RWPE2 (cell line): Measurements from ENCODE around the gene FAM171A2.
A peak's percentile ranks its signal among the peaks of the same experiment; 100 is the strongest.

Experiments used
- ATAC-seq: fragments of 200-7000 bp; cut with Tn5 transposase; 3 replicates; pipeline ENCODE4 v1.9.1; 2021; ENCODE audit warnings: low read depth
- DNase-seq: peaks from one replicate; pipeline ENCODE4 v3.0.0-alpha.2; 2020; ENCODE audit warnings: low spot score
- H3K27ac ChIP-seq: fragments of 450-650 bp; 2 replicates; pipeline ENCODE4 v1.5.1; 2017; ENCODE audit warnings: mild to moderate bottlenecking; ENCODE audit not compliant: poor library complexity, severe bottlenecking
- H3K27me3 ChIP-seq: fragments of 250-450 bp; sonication (Bioruptor Pico); 2 replicates; pipeline ENCODE4 v1.5.1; 2021; ENCODE audit warnings: mild to moderate bottlenecking, moderate library complexity; ENCODE audit not compliant: insufficient read depth, poor library complexity, severe bottlenecking
- H3K36me3 ChIP-seq: fragments of 250-450 bp; sonication (Bioruptor Pico); 2 replicates; pipeline ENCODE4 v1.5.1; 2020; ENCODE audit warnings: low read depth, mild to moderate bottlenecking, moderate library complexity
- H3K4me1 ChIP-seq: fragments of 250-450 bp; sonication (Bioruptor Pico); 2 replicates; pipeline ENCODE4 v1.5.1; 2021; ENCODE audit warnings: mild to moderate bottlenecking, moderate library complexity; ENCODE audit not compliant: insufficient read depth, poor library complexity, severe bottlenecking
- H3K4me3 ChIP-seq: fragments of 250-450 bp; sonication (Bioruptor Pico); 2 replicates; pipeline ENCODE4 v1.5.1; 2021; ENCODE audit warnings: mild to moderate bottlenecking, moderate library complexity; ENCODE audit not compliant: severe bottlenecking
- H3K9me3 ChIP-seq: fragments of 250-450 bp; sonication (Bioruptor Pico); 2 replicates; pipeline ENCODE4 v1.5.1; 2021; ENCODE audit warnings: mild to moderate bottlenecking, moderate library complexity; ENCODE audit not compliant: severe bottlenecking
- TF ChIP-seq, protein P1 (sequence below): fragments of 450-650 bp; IDR thresholded peaks from one replicate; pipeline ENCODE4 v1.5.1; 2017; ENCODE audit warnings: mild to moderate bottlenecking, moderate library complexity; ENCODE audit not compliant: poor library complexity, severe bottlenecking

The FAM171A2 gene

DNA sequence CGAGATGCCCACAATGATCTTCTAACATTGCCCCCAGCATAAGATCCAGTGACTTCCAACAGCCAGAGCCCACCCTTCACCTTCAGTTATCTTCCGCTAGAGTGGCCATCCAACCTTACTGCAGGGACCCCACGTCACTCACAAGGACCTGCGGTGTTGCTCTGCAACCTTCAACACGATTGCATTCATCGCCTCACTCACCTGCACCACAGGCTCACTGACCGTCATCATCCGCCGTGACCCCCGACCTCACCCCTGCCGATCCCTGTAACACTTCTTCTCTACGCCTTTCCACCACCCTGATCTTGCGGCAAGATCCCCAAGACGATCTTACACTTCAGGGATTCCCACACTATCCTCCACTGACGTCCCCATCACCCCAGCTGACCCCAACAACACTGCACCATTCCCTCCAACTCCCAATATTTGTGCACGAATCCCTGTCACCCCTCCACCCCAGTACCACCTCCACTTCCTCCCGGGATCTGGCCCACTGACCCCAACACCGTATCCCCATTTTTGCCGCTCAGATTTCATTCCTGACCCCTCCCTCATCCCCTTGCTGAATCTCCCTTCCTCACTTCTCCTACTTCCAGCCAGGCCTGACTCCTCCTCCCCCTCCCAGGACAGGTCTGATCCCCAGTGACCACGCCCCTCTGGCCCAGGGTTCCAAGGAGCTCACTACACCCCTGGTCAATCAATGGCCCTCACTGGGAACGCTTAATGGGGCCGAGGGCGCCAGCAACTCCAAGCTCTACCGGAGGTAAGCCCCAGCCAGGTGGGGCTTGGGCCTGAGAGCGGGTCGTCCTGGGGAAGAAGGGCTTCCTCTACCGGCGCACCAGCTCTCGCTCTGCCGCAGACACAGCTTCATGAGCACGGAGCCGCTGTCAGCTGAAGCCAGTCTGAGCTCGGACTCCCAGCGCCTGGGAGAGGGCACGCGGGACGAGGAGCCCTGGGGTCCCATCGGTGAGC, 47.6 kb downstream of the FAM171A2 start:
- no peaks in the 10 kb centered on the region for H3K4me1 ChIP-seq
- H3K27me3 ChIP-seq: peaks cover 5% of the 10 kb centered on the region
- H3K36me3 ChIP-seq: peaks cover 18% of the 10 kb centered on the region
- H3K9me3 ChIP-seq: no peaks in the 10 kb centered on the region
- TF ChIP-seq, protein P1, sequence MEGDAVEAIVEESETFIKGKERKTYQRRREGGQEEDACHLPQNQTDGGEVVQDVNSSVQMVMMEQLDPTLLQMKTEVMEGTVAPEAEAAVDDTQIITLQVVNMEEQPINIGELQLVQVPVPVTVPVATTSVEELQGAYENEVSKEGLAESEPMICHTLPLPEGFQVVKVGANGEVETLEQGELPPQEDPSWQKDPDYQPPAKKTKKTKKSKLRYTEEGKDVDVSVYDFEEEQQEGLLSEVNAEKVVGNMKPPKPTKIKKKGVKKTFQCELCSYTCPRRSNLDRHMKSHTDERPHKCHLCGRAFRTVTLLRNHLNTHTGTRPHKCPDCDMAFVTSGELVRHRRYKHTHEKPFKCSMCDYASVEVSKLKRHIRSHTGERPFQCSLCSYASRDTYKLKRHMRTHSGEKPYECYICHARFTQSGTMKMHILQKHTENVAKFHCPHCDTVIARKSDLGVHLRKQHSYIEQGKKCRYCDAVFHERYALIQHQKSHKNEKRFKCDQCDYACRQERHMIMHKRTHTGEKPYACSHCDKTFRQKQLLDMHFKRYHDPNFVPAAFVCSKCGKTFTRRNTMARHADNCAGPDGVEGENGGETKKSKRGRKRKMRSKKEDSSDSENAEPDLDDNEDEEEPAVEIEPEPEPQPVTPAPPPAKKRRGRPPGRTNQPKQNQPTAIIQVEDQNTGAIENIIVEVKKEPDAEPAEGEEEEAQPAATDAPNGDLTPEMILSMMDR: no peak
- ATAC-seq (no peak), DNase-seq (no peak)
- peak overlapping the region; percentile 33 for H3K4me3 ChIP-seq
- H3K27ac ChIP-seq: no peak overlapping the region

DNA sequence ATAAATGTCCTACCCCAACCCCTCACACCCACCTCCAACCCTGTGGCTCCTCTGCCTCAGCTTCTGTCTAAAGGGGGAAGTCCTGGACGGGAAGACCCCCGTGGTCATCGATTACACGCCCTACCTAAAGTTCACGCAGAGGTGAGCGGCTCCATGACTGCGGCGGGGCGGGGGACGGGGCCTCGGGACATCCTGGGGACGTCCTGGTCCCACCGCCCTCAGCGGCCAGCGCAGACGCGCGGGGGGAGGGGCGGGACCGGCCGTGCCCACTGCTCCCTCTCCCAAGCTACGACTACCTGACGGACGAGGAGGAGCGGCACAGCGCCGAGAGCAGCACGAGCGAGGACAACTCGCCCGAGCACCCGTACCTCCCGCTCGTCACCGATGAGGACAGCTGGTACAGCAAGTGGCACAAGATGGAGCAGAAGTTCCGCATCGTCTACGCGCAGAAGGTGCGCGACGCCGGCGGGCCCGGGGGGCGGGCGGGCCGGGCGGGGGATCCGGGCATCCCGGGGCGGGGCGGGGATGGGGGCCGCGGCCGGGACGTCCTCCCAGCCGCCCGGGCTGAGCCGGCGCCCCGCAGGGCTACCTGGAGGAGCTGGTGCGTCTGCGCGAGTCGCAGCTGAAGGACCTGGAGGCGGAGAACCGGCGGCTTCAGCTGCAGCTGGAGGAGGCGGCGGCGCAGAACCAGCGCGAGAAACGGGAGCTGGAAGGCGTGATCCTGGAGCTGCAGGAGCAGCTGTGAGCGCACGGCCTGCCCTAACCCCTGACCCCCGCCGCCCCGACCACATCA, 48.6 kb downstream of the FAM171A2 start:
- Histone ChIP-seq H3K4me1 (no peaks in the 10 kb centered on the region), H3K27ac (no peak overlapping the region), H3K4me3 (peak overlapping the region; percentile 33), H3K36me3 (peaks cover 9% of the 10 kb centered on the region; the same call in 1 of the 2 replicates), H3K27me3 (peaks cover 5% of the 10 kb centered on the region), H3K9me3 (no peaks in the 10 kb centered on the region)
- TF ChIP-seq, protein P1: no peak
- ATAC-seq (peak; percentile 66), DNase-seq (no peak)

DNA sequence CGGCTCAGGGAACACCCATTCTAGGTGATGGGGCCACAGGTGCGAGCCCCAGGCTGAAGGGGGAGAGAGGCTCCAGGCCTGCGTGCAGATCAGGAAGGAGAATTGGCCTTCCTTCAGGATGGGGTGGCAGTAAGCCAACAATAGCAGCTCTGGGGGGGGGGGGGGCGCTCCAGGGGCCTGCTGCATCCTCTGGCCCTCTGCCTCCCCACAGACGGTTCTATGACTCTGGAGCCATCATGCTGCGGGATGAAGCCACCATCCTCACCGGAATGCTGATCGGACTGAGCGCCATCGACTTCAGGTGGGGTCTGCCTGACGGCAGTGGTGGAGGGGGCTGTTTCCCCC, 49.2 kb downstream of the FAM171A2 start:
- H3K36me3 ChIP-seq: peaks cover 4% of the 10 kb centered on the region; the same call in 1 of the 2 replicates
- no peaks in the 10 kb centered on the region for H3K4me1 ChIP-seq
- peak overlapping the region; percentile 33 for H3K4me3 ChIP-seq
- H3K9me3 ChIP-seq: no peaks in the 10 kb centered on the region
- DNase-seq: no peak
- H3K27ac ChIP-seq: no peak overlapping the region
- peaks cover 5% of the 10 kb centered on the region for H3K27me3 ChIP-seq
- no peak for ATAC-seq
- TF ChIP-seq, protein P1: no peak

DNA sequence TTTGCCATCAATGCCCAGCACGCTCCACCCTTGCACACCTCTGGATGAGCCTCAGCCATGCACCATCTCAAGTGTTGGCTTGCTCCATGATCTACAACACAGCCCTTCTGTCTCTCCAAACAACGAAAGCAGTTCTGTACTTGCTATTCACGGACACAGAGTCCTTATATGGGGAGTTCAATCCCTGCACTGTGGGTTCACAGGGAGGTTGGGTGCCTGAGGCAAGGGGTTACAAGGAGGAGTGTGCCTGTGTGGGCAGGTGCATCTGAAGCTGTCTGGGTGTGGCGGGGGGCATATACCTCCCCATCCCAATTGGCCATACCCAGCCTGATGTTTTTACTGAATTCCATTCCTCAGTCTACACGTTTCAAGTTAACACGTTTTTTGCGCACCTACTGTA, 49.6 kb downstream of the FAM171A2 start:
- Histone ChIP-seq H3K27ac (no peak overlapping the region), H3K4me1 (peaks cover 4% of the 10 kb centered on the region), H3K27me3 (peaks cover 5% of the 10 kb centered on the region), H3K36me3 (no peaks in the 10 kb centered on the region), H3K4me3 (no peak overlapping the region), H3K9me3 (no peaks in the 10 kb centered on the region)
- DNase-seq (no peak), ATAC-seq (no peak)
- TF ChIP-seq, protein P1: no peak
